ENCODE data around the gene CMKLR1. TPM values are rescaled to one million over a fixed set of nuclear protein-coding genes. Genes with fewer than 3 reads are reported as not detected.

Gene CMKLR1
- total and polyA plus RNA-seq, 10 of the 15 experiments (the other 5 are each of a cell fraction or from before 2014, with no cell fraction given): 13.8 to 52.3 (median 26.2) TPM

DNA sequence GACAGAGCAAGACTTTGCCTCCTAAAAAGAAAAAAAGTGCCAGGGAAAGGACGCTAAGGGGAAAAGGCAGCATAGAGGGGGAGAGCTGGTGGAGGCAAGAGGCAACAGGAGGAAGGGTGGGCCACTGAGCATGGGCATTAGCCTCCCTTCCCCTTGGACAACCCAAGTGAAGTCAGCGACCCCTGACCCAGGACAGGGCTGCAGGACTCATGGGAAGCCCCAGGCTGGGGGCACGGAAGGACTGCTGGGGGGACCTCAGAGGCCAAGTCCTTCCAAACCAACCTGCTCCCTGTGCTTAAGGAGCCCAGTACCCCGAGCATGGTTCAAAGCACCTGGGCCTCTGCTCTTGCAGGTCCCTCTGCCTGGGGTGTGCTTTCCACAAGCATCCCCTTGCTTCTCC is 27.5 kb downstream of the CMKLR1 start:
- Histone ChIP-seq H3K27me3 (replicated peaks in 1 of 2; ENCODE audit: control insufficient read depth in 2 of 2, insufficient read depth in 2 of 2, low read length in 1 of 2) (no peaks in the 10 kb centered on the region), H3K9me3 (replicated peaks; ENCODE audit: control insufficient read depth, insufficient read depth, low read length) (no peaks in the 10 kb centered on the region), H3K4me1 (ENCODE audit: control insufficient read depth, insufficient read depth, low read length) (peaks cover 90% of the 10 kb centered on the region), H3K79me2 (ENCODE audit: control insufficient read depth, insufficient read depth, low read length) (peaks cover 21% of the 10 kb centered on the region), H3K9ac (ENCODE audit: control insufficient read depth, insufficient read depth, low read length) (no peak overlapping the region), H2AFZ (ENCODE audit: control insufficient read depth, low read depth, low read length) (no peak overlapping the region), H3K4me2 (ENCODE audit: control insufficient read depth, insufficient read depth) (no peak overlapping the region), H3K4me3 (no peak overlapping the region), H3K36me3 (ENCODE audit: control insufficient read depth in 2 of 2, insufficient read depth in 2 of 2, low read length in 1 of 2) (peaks cover 0 to 2% of the 10 kb centered on the region in 2 experiments; a peak in 1 of 4 replicates), H3K27ac (ENCODE audit: control insufficient read depth, insufficient read depth) (no peak overlapping the region), H4K20me1 (ENCODE audit: control insufficient read depth, insufficient read depth) (no peaks in the 10 kb centered on the region)
- ChIA-PET CTCF (no interaction called here), RAD21 (ENCODE audit: unreplicated experiment) (interaction anchor here (0.6 to 1.1 kb wide), 2 partner anchors 18 to 25 kb away, joined by 3 to 4 read pairs; no protein-coding TSS in a partner anchor), POLR2A (no interaction called here), SMC1A (ENCODE audit: uncharacterized antibody, unreplicated experiment) (interaction anchor here (19.0 kb wide), 1 partner anchor 24 kb away, joined by 185 read pairs; the partner anchor contains the start of gene CMKLR1)
- DNase-seq (ENCODE audit: low read depth, low spot score) (no peak), FAIRE-seq (no peak), ATAC-seq (no peak)
- intact Hi-C loops (cut with micrococcal nuclease; ENCODE audit: unreplicated experiment) (no loop called here), in situ Hi-C loops (cut with MboI) (no loop called here)
- BruUV-seq (replicated peaks): no TSS peak
- TF ChIP-seq ESRRA (IDR thresholded peaks at IDR 0.05; ENCODE audit: low read length): no peak
- TF ChIP-seq MEF2B (IDR thresholded peaks at IDR 0.05; ENCODE audit: partially characterized antibody, poor library complexity, severe bottlenecking): no peak
- no peak for TF ChIP-seq CBX5 (IDR thresholded peaks at IDR 0.05; ENCODE audit: low read depth)
- no peak for TF ChIP-seq KAT2A (conservative IDR thresholded peaks at IDR 0.05; ENCODE audit: control insufficient read depth, low read depth, low read length)
- 48% methylated on average over 4 of the region's 4 CpGs for WGBS (ENCODE audit: insufficient coverage, insufficient replicate concordance, low lambda C conversion rate, missing lambda C conversion rate)

DNA sequence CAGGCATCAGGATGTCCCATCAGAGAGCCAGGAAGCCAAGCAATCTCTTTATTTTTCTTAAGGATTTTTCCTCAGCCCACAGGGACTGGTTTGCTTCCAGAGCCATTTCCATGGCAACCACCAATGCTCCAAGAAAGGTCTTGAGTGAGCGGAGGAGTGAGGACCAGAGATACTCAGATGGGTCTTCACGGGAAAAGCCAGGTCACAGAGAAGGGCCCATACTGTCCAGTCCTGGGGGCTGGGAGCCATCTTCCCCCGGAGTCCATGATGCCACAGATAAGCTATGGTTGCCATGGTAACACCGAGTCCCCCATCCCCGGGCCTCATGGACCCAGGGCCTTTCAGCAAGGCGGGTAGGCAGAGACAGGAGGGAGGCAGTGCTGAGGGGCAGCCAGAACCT is 28.6 kb downstream of the CMKLR1 start:
- H3K9me3 ChIP-seq (replicated peaks; ENCODE audit: control insufficient read depth, insufficient read depth, low read length): no peaks in the 10 kb centered on the region
- peak overlapping the region; percentile 58; the same call in 1 of the 2 replicates for H3K4me2 ChIP-seq (ENCODE audit: control insufficient read depth, insufficient read depth)
- no peak for ATAC-seq
- H3K36me3 ChIP-seq (ENCODE audit: control insufficient read depth in 2 of 2, insufficient read depth in 2 of 2, low read length in 1 of 2): peaks cover 0 to 2% of the 10 kb centered on the region in 2 experiments; a peak in 1 of 4 replicates
- 54% methylated on average over 6 of the region's 6 CpGs for whole genome bisulfite sequencing (ENCODE audit: insufficient coverage, insufficient replicate concordance, low lambda C conversion rate, missing lambda C conversion rate)
- no peaks in the 10 kb centered on the region for H4K20me1 ChIP-seq (ENCODE audit: control insufficient read depth, insufficient read depth)
- peaks cover 18% of the 10 kb centered on the region for H3K79me2 ChIP-seq (ENCODE audit: control insufficient read depth, insufficient read depth, low read length)
- H3K27me3 ChIP-seq (replicated peaks in 1 of 2; ENCODE audit: control insufficient read depth in 2 of 2, insufficient read depth in 2 of 2, low read length in 1 of 2): no peaks in the 10 kb centered on the region
- peak overlapping the region; percentile 58 for H3K27ac ChIP-seq (ENCODE audit: control insufficient read depth, insufficient read depth)
- no peak overlapping the region for H3K9ac ChIP-seq (ENCODE audit: control insufficient read depth, insufficient read depth, low read length)
- no TSS peak for BruUV-seq (replicated peaks)
- in situ Hi-C loops (cut with MboI) (no loop called here), intact Hi-C loops (cut with micrococcal nuclease; ENCODE audit: unreplicated experiment) (no loop called here)
- FAIRE-seq: no peak
- CTCF ChIA-PET: no interaction called here
- peaks cover 90% of the 10 kb centered on the region for H3K4me1 ChIP-seq (ENCODE audit: control insufficient read depth, insufficient read depth, low read length)
- SMC1A ChIA-PET (ENCODE audit: uncharacterized antibody, unreplicated experiment): interaction anchor here (0.6 to 19.0 kb wide), 4 partner anchors 9 to 202 kb away, joined by 3 to 185 read pairs (median 8); partner anchors contain the start of gene CMKLR1
- no peak overlapping the region for H2AFZ ChIP-seq (ENCODE audit: control insufficient read depth, low read depth, low read length)
- RAD21 ChIA-PET (ENCODE audit: unreplicated experiment): interaction anchor here (1.4 kb wide), 1 partner anchor 145 kb away, joined by 6 read pairs; no protein-coding TSS in a partner anchor
- DNase-seq (ENCODE audit: low read depth, low spot score): no peak
- POLR2A ChIA-PET: interaction anchor here (1.2 kb wide), 1 partner anchor 10 kb away, joined by 3 read pairs; no protein-coding TSS in a partner anchor
- TF ChIP-seq, protein P1, sequence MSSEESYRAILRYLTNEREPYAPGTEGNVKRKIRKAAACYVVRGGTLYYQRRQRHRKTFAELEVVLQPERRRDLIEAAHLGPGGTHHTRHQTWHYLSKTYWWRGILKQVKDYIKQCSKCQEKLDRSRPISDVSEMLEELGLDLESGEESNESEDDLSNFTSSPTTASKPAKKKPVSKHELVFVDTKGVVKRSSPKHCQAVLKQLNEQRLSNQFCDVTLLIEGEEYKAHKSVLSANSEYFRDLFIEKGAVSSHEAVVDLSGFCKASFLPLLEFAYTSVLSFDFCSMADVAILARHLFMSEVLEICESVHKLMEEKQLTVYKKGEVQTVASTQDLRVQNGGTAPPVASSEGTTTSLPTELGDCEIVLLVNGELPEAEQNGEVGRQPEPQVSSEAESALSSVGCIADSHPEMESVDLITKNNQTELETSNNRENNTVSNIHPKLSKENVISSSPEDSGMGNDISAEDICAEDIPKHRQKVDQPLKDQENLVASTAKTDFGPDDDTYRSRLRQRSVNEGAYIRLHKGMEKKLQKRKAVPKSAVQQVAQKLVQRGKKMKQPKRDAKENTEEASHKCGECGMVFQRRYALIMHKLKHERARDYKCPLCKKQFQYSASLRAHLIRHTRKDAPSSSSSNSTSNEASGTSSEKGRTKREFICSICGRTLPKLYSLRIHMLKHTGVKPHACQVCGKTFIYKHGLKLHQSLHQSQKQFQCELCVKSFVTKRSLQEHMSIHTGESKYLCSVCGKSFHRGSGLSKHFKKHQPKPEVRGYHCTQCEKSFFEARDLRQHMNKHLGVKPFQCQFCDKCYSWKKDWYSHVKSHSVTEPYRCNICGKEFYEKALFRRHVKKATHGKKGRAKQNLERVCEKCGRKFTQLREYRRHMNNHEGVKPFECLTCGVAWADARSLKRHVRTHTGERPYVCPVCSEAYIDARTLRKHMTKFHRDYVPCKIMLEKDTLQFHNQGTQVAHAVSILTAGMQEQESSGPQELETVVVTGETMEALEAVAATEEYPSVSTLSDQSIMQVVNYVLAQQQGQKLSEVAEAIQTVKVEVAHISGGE (CRISPR knock-in tag; IDR thresholded peaks at IDR 0.05): no peak
- no peak for TF ChIP-seq EP300 (IDR thresholded peaks at IDR 0.05; ENCODE audit: borderline replicate concordance in 1 of 2, control insufficient read depth in 1 of 2, low read depth in 2 of 2, low read length in 2 of 2)
- no peak for TF ChIP-seq STAT1 (conservative IDR thresholded peaks at IDR 0.05)
- TF ChIP-seq SRF (IDR thresholded peaks at IDR 0.05; ENCODE audit: low read depth in 2 of 2, low read length in 2 of 2): no peak
- TF ChIP-seq BMI1 (IDR thresholded peaks at IDR 0.05; ENCODE audit: borderline replicate concordance): peak; percentile 47
- TF ChIP-seq ZNF207 (IDR thresholded peaks at IDR 0.05; ENCODE audit: borderline replicate concordance): no peak
- no peak for TF ChIP-seq ZNF622 (IDR thresholded peaks at IDR 0.05)
- H3K4me3 ChIP-seq: no peak overlapping the region
